ENCODE data around the gene SLC16A13.
A peak's percentile ranks its signal among the peaks of the same experiment; 100 is the strongest.

DNA sequence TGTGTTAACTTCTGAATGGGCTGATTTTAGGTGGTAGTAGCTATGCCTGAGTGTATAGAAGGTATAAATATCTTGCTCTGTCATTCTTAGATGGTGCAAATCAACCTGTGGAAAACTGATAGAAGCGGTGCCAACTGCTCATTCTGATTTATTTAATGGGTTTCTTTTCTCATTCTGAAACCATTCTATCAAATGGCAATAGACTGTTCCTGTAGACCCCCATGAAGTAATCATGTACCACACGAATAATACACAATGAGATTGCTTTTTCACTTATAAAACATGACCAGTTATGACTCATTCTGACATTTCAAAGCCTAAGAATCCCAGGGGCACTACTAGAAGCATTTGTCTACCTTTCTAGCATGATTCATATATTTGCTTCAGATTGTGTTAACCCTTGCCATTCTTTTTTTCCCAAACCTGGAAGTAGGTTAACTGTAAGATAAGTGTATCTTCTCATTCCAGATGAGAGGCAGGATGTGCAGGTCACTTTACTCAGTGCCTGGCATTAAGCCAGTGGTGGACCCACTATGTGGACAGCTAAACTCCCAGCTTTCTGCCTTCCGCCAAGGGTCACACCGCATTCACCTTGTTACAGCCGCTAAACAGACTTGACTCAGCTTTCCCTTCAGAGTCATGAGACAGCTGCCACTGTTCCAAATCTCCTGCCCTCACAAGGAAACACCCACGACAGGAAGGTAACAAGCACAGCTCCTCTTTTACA, 24.5 kb downstream of the SLC16A13 start:
- TF ChIP-seq, protein P1, sequence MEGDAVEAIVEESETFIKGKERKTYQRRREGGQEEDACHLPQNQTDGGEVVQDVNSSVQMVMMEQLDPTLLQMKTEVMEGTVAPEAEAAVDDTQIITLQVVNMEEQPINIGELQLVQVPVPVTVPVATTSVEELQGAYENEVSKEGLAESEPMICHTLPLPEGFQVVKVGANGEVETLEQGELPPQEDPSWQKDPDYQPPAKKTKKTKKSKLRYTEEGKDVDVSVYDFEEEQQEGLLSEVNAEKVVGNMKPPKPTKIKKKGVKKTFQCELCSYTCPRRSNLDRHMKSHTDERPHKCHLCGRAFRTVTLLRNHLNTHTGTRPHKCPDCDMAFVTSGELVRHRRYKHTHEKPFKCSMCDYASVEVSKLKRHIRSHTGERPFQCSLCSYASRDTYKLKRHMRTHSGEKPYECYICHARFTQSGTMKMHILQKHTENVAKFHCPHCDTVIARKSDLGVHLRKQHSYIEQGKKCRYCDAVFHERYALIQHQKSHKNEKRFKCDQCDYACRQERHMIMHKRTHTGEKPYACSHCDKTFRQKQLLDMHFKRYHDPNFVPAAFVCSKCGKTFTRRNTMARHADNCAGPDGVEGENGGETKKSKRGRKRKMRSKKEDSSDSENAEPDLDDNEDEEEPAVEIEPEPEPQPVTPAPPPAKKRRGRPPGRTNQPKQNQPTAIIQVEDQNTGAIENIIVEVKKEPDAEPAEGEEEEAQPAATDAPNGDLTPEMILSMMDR (IDR thresholded peaks at IDR 0.05): no peak
- TF ChIP-seq POLR2A (IDR thresholded peaks at IDR 0.05) (no peak), EP300 (IDR thresholded peaks at IDR 0.05) (peak in 1 of 2 donors; percentile 37)

Data from tibial nerve (tissue), 4 donors.